HG03432 (cell line): ENCODE data around the gene TMEM132C.
"Not testable (repeated sequence)": the region's sequence is repeated elsewhere in the genome, so short reads cannot be mapped to it uniquely, and the experiment has no call there.

Experiments
- ATAC-seq: cut with Tn5 transposase; IDR thresholded peaks from one replicate; pipeline ENCODE4 v1.9.1; 2021; ENCODE audit warnings: mild to moderate bottlenecking, moderate library complexity; ENCODE audit not compliant: unreplicated experiment

Gene TMEM132C

GRCh38 chr12:128603573-128604115 is 336.7 kb downstream of the TMEM132C start:
- ATAC-seq: no peak

GRCh38 chr12:128604219-128604618 is 337.2 kb downstream of the TMEM132C start:
- not testable (repeated sequence) for ATAC-seq

- no peak for ATAC-seq
Observed at GRCh38 chr12:128606051-128606450, 339.1 kb downstream of the TMEM132C start.

GRCh38 chr12:128606538-128606937 is 339.6 kb downstream of the TMEM132C start:
- ATAC-seq: no peak

GRCh38 chr12:128606970-128607369 is 340.0 kb downstream of the TMEM132C start:
- ATAC-seq: no peak

- ATAC-seq: no peak
Observed at GRCh38 chr12:128607641-128608040, 340.7 kb downstream of the TMEM132C start.

GRCh38 chr12:128609861-128610260 is 342.9 kb downstream of the TMEM132C start:
- ATAC-seq: no peak

- ATAC-seq: no peak
Observed at GRCh38 chr12:128611736-128612135, 344.8 kb downstream of the TMEM132C start.

- ATAC-seq: no peak
Observed at GRCh38 chr12:128612150-128612850, 345.3 kb downstream of the TMEM132C start.

- no peak for ATAC-seq
Observed at GRCh38 chr12:128613837-128614590, 347.0 kb downstream of the TMEM132C start.

- no peak for ATAC-seq
Observed at GRCh38 chr12:128617304-128617833, 350.4 kb downstream of the TMEM132C start.

- ATAC-seq: no peak
Observed at GRCh38 chr12:128619263-128619662, 352.3 kb downstream of the TMEM132C start.

- ATAC-seq: no peak
Observed at GRCh38 chr12:128621304-128621703, 354.3 kb downstream of the TMEM132C start.

- ATAC-seq: no peak
Observed at GRCh38 chr12:128623748-128624147, 356.8 kb downstream of the TMEM132C start.

- ATAC-seq: no peak
Observed at GRCh38 chr12:128626808-128627320, 359.9 kb downstream of the TMEM132C start.

GRCh38 chr12:128627659-128628058 is 360.7 kb downstream of the TMEM132C start:
- no peak for ATAC-seq

GRCh38 chr12:128629979-128630378 is 363.0 kb downstream of the TMEM132C start:
- no peak for ATAC-seq

GRCh38 chr12:128637642-128638606 is 371.0 kb downstream of the TMEM132C start:
- ATAC-seq: peak; percentile 97

GRCh38 chr12:128639089-128639488 is 372.1 kb downstream of the TMEM132C start:
- ATAC-seq: no peak

- no peak for ATAC-seq
Observed at GRCh38 chr12:128643155-128643554, 376.2 kb downstream of the TMEM132C start.
